GM18517 (cell line): ENCODE measurements around the gene TSPOAP1.

Experiments used
- ATAC-seq: cut with Tn5 transposase; IDR thresholded peaks from one replicate; pipeline ENCODE4 v1.9.1; 2021; ENCODE audit warnings: mild to moderate bottlenecking, moderate library complexity; ENCODE audit not compliant: unreplicated experiment

Gene TSPOAP1, protein sequence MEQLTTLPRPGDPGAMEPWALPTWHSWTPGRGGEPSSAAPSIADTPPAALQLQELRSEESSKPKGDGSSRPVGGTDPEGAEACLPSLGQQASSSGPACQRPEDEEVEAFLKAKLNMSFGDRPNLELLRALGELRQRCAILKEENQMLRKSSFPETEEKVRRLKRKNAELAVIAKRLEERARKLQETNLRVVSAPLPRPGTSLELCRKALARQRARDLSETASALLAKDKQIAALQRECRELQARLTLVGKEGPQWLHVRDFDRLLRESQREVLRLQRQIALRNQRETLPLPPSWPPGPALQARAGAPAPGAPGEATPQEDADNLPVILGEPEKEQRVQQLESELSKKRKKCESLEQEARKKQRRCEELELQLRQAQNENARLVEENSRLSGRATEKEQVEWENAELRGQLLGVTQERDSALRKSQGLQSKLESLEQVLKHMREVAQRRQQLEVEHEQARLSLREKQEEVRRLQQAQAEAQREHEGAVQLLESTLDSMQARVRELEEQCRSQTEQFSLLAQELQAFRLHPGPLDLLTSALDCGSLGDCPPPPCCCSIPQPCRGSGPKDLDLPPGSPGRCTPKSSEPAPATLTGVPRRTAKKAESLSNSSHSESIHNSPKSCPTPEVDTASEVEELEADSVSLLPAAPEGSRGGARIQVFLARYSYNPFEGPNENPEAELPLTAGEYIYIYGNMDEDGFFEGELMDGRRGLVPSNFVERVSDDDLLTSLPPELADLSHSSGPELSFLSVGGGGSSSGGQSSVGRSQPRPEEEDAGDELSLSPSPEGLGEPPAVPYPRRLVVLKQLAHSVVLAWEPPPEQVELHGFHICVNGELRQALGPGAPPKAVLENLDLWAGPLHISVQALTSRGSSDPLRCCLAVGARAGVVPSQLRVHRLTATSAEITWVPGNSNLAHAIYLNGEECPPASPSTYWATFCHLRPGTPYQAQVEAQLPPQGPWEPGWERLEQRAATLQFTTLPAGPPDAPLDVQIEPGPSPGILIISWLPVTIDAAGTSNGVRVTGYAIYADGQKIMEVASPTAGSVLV (N-terminal part only)

DNA sequence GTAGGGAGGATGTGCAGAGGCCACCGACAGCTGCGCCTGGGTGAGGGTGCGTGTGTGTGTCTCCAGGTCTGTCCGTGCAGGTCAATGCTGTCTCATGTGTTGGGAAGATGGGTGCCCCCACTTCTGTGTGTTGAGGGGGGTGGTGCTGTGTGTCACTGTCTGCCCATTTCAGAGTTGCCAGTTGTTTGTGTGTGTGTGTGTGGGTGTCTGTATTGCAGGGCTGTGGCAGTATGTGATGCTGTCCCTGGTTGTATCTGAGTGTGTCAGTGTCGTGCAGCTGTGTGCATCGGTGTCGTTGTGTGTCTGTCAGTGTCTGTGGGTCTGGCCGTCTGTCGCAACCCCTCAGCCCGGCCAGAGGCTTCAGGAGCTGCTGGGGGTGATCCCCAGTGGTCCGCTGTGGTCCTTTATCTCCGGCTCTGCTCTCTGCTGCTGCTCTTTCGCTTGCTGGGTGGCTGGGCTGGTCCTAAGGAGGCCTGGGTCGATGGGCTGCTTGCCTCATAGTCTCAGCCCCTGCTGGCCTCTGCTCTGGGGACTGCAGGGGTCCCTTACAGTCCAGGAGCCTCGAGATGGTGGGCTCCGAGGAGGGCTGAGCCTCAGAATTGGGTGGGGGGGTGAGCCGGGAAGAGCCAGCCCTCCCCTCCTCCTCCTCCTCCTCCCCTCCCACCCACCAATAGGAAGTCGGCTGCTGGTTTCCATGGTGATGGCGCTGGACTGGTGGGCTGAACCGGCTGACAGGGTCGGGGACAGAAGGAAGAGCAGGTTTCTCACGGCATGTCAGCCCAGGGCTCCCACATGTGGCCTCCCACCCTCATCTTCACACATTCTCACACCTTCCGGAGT is at the start of gene TSPOAP1:
TSPOAP1 (minus strand) TSS at position 601 of the 840 bp plus-strand sequence. CDS start 875 bp downstream, outside the sequence.
- no peak for ATAC-seq

DNA sequence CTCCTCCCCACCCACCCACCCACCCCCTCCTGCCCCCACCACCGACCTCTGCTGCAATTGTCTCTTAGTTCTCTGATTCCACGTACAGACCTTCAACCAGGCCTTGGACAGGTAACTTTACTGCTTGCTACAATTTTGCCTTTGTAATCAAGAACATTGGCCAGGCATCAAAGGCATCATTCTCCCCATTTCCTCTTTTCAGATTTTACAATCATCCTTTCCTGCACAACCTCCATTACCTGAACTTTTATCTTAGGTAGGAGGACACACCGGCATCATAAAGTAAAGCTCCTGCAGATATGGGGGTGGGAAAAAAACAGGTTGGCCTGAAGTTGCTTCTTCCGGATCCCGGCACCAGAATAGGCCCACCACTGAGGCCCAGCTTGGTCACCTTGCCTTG is 49.1 kb upstream of the TSPOAP1 start:
- no peak for ATAC-seq

- no peak for ATAC-seq
These were observed 48.6 kb upstream of the TSPOAP1 start for GRCh38 chr17:58377093-58377601.

DNA sequence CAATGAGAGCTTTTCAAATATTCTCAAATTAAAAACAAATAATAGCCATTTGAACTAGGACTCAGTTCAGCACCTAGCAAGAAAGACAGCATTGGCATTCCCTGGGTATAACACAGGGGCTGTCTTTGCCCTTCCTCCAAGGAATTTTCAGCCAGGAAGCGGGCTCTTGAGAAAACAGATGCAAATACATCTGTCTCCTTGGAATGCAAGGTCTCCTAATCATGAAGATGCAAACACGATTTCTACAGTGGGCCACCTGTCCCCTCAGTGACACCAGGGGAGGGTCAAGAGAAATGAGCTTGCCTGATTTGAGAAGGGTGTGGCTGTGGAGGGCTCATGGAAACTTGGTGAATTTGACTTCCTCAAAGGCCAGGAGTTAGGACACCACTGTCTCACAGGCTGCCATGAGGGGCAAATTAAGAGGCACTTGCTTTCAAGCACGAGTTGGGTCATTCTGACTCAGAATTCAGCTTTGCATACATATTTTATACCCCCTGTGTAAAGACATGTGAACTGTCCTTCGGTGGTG is 47.9 kb upstream of the TSPOAP1 start:
- ATAC-seq, result no peak

- no peak for ATAC-seq
These were observed 47.2 kb upstream of the TSPOAP1 start for GRCh38 chr17:58375811-58376210.

DNA sequence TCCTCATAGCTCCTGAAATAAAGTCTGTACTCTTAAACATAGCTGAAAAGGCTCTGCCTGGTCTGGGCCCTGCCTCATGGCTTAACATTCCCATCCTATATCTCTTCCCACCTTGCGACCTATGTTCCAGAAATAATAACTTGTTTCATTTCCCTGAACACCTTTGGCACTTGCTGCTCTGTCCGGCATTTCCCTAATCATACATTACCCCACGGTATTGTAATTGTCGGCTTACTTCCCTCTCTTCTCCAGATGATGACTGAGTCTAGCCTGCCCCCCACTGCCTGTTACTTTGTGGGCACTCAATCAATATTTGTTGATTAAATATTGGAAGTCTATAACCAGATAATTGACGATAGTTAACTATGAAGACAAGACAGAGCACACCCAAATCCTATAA is 46.7 kb upstream of the TSPOAP1 start:
- no peak for ATAC-seq

DNA sequence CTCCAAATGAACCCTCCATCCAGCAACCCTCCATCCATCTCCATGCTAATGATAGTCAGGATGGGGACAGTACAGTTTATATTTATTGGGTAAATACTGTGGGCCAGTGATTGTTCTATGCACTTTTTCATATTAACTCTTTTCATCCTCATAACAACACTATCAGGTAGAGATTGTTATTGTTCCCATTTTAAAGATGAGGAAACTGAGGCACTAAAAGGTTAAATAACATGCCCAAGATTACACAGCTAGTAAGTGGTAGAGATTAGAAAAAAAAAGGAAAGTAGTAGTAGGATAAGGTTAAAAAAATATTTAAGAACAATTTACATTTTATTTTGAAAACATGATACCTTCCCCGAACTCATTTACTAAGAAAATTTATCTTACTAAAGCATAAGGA is 45.3 kb upstream of the TSPOAP1 start:
- no peak for ATAC-seq

DNA sequence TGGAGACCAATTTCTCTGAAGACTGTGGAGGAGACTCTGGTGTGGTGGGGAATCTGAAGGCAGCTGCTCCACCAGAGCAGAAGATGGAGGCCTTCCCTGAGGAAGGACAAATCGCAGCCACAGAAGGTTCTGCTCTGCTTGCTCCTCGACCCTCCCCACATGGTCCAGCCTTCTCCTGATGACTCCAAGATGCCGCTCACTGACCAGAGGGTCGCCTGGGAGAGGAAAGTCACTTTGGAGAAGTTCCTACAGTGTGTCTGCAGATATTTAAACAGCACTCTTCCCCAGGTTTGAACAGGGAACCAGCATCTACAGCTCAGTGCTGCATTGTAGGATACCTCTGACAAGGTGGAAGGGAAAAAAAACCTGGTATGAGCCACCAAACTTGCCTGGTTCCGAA is 44.4 kb upstream of the TSPOAP1 start:
- no peak for ATAC-seq

DNA sequence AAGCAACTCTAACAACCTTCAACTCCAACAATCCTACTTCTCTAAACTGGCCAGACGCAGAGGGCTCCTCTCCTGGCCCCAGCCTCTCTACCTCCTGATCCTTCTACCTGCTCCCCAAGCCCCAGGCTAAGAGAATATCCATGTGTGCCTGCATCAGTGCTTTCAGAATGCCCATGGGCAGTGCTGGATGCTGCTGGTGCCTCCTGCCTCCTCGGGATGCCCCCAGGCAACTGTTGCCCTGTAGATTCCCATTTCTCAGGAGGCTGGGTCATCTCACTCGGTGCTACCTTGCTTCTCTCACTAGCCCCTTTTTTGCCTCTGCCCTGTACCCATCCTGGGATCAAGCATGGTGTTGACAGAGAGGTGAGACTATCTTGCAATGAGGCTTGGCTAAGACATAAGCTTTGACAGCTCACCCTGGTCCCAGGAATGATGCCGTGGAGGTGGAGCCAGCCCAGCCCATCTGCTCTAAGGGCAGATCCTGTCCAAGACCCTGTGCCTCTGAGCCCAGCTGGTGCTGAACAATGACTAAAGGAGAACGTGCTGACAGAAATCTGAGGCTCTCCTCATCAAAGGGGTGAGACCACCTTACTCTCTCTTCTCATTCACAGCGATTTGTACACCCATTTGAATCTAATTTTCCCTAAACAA is 42.8 kb upstream of the TSPOAP1 start:
- ATAC-seq, result no peak

DNA sequence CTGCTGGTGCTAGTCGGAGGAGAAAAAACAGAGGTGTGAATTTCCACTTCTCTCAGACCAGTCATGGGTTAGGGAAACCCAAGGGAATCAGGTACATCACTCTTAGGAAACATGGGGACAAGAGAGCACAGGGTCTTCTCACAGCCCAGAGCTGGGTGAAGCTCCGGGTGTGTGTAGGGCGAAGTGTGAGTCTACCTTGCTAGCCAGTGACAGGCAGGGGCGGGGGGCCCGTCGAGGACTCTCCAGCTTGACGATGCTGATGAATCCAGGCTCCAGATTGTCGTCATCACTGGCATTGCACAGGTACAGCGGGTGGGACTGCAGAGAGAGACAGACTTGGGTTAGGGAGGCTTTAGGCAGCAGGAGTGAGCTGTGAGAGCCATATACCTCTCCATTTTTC is 42.1 kb upstream of the TSPOAP1 start:
- ATAC-seq, result no peak

GRCh38 chr17:58370309-58370708 is 41.7 kb upstream of the TSPOAP1 start:
- no peak for ATAC-seq

DNA sequence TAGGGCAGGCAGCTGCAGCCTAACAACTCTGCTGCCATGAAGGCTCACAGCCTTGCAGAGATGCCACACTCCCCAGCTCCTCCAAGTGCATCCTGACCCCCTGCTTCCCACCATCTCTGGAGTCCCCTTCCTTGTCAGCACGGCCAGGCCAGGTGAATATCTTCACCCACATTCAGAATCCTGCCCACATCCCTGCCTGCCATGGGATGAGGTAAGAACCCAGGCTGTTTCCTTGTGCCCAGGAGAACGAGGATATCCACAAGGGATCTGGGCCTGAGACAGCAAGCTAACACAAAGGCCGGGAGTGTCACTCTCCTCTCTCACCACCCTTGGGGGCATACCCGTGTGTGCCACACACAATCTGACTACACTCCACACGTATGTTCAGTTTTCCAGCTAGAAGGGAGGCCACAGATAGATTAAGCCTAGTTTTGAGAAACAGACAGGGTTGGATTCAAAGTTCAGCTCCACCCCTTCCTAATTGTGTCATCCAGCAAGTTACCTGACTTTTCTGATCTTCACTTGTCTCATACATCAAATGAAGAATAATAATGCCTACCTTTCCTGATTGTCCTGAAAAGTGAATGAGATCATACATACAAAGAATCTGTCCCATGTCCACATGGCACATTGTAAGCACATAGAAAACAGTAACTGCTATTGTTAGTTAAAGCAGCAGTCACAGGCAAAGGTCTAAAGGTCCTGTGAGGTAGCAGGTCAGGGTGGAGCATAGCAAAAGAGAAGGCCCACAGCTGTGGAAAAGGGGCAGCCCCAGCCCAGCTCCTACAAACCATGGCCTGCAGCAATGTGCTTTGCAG is 40.8 kb upstream of the TSPOAP1 start:
- no peak for ATAC-seq

GRCh38 chr17:58368860-58369213 is 40.2 kb upstream of the TSPOAP1 start:
- no peak for ATAC-seq

DNA sequence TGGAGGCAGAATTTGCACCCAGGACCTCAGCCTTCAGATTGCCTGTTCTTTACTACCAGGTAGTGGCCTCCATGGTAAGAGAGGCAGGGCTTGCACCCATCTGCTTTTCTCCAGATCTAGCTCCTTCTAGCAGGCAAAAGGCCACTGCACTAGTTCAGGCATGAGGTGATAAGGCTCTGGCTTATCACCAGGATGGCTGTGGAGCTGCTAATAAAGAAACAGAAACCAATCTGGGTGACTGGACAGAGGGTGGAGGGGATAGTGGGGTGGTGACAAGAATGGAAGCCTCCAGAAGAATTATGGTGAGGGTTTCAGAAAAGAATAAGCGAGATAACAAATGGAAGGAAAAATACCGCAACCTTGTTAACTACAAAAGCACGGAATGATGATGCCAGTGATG is 38.9 kb upstream of the TSPOAP1 start:
- no peak for ATAC-seq

GRCh38 chr17:58365980-58366595 is 37.5 kb upstream of the TSPOAP1 start:
- no peak for ATAC-seq

GRCh38 chr17:58365185-58365979 is 36.8 kb upstream of the TSPOAP1 start:
- no peak for ATAC-seq

- ATAC-seq, result no peak
These were observed 35.8 kb upstream of the TSPOAP1 start for GRCh38 chr17:58364270-58364942.
